H1 (cell line): ENCODE results near the gene SCAF1.

Experiments
- CTBP2 ChIP-seq: IDR thresholded peaks from 2 replicates; pipeline ENCODE4 v1.7.0; 2011; ENCODE audit warnings: borderline replicate concordance, mild to moderate bottlenecking, moderate library complexity, mixed read lengths, low read length; ENCODE audit not compliant: insufficient read depth, insufficient read length
- GTF2F1 ChIP-seq: IDR thresholded peaks from 2 replicates; pipeline ENCODE4 v1.6.1; 2012; ENCODE audit warnings: low read depth, low read length, improper control_type of control experiment, borderline replicate concordance
- MAFK ChIP-seq: IDR thresholded peaks from 2 replicates; pipeline ENCODE4 v1.6.1; 2012; ENCODE audit warnings: low read depth, mild to moderate bottlenecking, improper control_type of control experiment, low read length
- POLR2A ChIP-seq, 2 experiments: IDR thresholded peaks; 1 replicate in 1 of 2; 2 replicates in 1 of 2; pipeline ENCODE4 v1.6.1; 2011; ENCODE audit warnings: low read depth in 2 of 2, low read length in 2 of 2, mild to moderate bottlenecking in 2 of 2; ENCODE audit errors: control extremely low read depth in 1 of 2
- SRF ChIP-seq: IDR thresholded peaks from 2 replicates; pipeline ENCODE4 v1.6.1; 2011; ENCODE audit warnings: mild to moderate bottlenecking, low read depth, low read length, moderate library complexity
- TAF7 ChIP-seq: optimal IDR thresholded peaks from 2 replicates; pipeline ENCODE3; 2011; ENCODE audit warnings: low read depth, mild to moderate bottlenecking, inconsistent platforms, low read length, moderate library complexity, borderline replicate concordance
- TF ChIP-seq, protein P1 (sequence below), 3 experiments: IDR thresholded peaks; 1 replicate in 2 of 3; 2 replicates in 1 of 3; pipeline versions ENCODE4 v1.5.1 to v1.6.1; 2011; ENCODE audit warnings: low read length in 3 of 3, mild to moderate bottlenecking in 3 of 3, inconsistent platforms in 2 of 3, low read depth in 1 of 3, moderate library complexity in 1 of 3; ENCODE audit not compliant: insufficient read depth in 1 of 3; ENCODE audit errors: control extremely low read depth in 1 of 3

DNA sequence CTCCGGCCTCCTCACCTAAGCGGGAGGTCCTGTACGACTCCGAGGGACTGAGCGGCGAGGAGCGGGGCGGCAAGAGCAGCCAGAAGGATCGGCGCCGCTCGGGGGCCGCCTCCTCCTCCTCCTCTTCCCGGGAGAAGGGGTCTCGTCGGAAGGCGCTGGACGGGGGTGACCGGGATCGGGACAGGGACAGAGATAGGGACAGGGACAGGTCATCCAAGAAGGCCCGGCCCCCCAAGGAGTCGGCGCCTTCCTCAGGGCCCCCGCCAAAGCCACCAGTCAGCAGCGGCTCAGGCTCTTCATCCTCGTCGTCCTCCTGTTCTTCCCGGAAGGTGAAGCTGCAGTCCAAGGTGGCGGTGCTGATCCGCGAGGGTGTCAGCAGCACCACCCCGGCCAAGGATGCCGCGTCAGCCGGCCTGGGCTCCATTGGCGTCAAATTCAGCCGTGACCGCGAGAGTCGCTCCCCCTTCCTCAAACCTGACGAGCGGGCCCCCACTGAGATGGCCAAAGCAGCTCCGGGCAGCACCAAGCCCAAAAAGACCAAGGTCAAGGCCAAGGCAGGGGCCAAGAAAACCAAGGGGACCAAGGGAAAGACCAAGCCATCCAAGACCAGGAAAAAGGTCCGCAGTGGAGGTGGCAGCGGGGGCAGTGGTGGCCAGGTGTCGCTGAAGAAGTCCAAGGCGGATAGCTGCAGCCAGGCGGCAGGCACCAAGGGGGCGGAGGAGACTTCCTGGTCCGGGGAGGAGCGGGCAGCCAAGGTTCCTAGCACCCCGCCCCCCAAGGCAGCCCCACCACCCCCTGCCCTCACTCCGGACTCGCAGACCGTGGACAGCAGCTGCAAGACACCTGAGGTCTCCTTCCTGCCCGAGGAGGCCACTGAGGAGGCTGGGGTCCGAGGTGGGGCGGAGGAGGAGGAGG lies 10.8 kb downstream of the SCAF1 start:
- TF ChIP-seq TAF7 (no peak), GTF2F1 (no peak), SRF (no peak), POLR2A (IDR thresholded peaks at IDR 0.05; ENCODE audit: control extremely low read depth in 1 of 2, low read depth in 2 of 2, low read length in 2 of 2) (no peak), MAFK (no peak), CTBP2 (no peak)
- TF ChIP-seq, protein P1, sequence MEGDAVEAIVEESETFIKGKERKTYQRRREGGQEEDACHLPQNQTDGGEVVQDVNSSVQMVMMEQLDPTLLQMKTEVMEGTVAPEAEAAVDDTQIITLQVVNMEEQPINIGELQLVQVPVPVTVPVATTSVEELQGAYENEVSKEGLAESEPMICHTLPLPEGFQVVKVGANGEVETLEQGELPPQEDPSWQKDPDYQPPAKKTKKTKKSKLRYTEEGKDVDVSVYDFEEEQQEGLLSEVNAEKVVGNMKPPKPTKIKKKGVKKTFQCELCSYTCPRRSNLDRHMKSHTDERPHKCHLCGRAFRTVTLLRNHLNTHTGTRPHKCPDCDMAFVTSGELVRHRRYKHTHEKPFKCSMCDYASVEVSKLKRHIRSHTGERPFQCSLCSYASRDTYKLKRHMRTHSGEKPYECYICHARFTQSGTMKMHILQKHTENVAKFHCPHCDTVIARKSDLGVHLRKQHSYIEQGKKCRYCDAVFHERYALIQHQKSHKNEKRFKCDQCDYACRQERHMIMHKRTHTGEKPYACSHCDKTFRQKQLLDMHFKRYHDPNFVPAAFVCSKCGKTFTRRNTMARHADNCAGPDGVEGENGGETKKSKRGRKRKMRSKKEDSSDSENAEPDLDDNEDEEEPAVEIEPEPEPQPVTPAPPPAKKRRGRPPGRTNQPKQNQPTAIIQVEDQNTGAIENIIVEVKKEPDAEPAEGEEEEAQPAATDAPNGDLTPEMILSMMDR (IDR thresholded peaks at IDR 0.05; ENCODE audit: control extremely low read depth in 1 of 3, insufficient read depth in 1 of 3, low read depth in 1 of 3, low read length in 3 of 3), result no peak
